GM19193 (cell line): ENCODE data around the gene DKK2.

ENCODE experiments used
- POLR2A ChIP-seq: IDR thresholded peaks from 4 replicates; pipeline ENCODE4 v1.6.1; 2011; ENCODE audit not compliant: insufficient read depth, insufficient read length; ENCODE audit errors: extremely low read depth

DKK2 gene, protein sequence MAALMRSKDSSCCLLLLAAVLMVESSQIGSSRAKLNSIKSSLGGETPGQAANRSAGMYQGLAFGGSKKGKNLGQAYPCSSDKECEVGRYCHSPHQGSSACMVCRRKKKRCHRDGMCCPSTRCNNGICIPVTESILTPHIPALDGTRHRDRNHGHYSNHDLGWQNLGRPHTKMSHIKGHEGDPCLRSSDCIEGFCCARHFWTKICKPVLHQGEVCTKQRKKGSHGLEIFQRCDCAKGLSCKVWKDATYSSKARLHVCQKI

DNA sequence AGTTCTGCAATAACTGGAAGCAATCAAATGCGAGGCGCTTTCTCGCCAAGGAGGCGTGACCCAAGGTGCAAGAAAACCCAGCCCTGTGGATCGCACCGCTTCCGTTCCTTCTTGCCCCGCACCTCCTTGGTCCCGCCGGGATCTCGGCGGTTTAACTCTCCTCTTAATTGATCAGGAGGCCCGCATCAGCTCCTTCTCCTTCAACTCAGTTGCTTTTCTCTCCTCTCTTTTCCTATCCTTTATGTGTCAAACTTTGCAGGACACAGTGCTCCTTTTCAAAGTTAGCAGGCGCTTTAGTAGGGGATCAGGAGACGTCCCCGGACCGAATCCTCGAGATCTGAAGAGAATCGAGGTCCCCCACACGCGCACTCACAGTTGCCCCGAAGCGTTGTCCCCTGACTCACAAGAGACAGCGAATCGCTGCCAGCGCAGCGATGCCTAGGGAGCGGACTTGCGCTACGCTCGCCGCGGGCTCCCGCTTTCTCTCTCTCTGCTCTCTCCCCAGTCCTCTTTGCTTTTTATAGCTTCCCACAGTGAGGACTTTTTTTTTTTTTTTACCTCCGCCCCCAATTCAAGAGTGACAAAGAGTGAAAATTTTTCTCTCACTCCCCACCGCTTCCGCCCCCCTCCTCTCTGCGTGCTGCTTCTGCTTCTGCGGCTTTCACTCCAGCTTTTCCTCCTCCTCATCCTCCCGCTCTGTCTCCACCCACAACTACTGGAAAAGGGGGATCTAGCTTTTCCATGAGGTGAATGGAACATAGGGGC, at the start of gene DKK2:
Gene DKK2 (minus strand): TSS at position 495 of the 765 bp plus-strand sequence. CDS start 722 bp downstream, outside the sequence.
- TF ChIP-seq POLR2A = no peak

DNA sequence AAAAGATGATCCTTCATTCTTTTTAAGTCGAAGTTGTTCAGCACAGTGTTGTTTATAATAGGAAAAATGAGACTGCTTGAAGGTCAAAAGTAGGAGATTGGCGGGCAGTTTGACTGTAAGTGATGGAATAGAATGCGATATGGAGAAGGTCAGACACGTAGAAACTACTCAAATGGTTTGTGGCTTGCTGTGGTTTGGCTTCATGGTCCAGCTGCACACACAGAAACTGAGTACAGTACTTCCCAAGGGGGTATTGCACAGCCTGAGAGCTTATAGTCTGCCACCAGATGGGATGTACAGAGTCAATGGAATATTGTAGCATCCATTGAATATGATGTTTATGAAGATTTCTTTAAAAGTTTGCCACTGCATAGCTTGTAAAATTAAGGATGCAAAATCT, 41.1 kb upstream of the DKK2 start:
- TF ChIP-seq POLR2A = no peak

DNA sequence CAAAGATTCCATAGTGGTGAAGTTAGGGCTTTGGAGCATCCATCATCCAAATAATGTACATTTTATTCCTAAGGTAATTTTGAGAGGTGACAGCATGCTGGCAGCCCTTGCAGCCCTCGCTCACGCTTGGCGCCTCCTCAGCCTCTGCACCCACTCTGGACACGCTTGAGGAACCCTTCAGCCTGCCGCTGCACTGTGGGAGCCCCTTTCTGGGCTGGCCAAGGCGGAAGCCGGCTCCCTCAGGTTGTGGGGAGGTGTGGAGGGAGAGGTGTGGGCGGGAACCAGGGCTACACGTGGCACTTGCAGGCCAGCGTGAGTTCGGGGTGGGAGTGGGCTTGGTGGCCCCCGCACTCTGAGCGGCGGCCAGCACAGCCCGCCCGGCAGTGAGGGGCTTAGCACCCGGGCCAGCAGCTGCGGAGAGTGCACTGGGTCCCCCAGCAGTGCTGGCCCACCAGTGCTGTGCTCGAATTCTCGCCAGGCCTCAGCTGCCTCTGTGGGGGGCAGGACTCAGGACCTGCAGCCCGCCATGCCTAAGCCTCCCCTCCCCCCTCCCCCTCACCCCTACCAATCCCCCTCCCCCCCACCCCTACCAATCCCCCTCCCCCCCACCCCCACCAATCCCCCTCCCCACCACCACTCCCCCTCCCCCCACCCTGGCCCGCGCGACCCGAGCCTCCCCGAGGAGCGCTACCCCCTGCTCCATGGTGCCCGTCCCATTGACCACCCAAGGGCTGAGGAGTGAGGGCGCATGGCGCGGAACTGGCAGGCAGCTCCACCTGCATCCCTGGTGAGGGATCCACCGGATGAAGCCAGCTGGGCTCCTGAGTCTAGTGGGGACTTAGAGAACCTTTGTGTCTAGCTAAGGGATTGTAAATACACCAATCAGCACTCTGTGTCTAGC, 37.0 kb upstream of the DKK2 start:
- TF ChIP-seq POLR2A = no peak

DNA sequence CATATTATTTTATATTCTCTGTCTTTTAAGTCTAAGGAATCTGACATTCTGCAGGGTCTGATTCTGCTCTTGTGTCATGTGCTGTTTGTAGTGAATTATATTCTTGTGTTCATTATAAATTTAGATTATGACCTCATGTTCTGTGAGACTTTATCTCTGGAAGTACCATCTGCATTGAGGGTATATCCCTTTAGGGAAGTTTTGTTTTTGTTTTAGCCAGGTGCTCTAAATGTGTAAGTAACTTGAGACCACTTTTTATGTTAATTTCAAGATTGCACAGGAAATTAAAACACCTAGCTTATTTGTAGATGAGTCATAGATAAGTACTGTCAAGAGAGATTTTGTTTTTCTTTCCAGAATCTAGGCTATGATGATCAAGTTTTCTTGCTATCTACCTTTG, 35.0 kb upstream of the DKK2 start:
- no peak for TF ChIP-seq POLR2A

DNA sequence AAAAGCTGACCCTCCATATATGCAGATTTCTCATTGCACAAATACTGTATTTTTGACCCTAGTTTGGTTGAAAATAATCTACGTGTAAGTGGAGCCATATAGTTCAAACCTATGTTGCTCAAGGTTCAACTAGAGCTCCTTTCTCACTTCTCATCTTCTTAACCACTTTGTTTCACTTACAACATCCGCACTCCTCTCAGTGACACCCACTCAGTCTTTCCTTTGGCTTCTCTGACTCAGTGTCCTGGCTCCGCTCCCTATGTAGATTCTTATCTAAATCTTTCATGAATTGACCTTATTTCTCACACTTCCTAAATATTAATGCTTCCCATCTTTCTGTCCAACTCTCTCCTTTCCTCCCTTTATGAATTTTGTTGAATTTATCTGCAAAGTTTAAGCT, 32.9 kb upstream of the DKK2 start:
- TF ChIP-seq POLR2A = no peak

DNA sequence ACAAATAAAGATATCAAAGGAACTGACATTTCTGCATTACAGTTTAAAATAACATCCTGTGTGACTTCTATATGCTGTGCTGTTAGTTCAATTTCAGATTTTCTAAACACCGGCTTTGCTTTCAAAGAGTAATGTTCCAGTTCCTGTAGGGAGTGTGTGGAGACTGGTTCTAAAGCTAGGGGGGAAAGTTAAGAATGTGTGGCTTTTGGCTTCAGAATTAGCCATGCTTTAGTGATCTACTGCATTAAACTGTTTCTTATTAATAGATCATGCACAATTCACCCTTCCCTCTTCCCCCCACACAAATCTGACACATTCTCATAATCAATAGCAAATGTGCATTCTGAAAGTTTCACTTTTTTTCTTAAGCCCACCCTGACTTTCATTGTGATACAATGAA, 32.0 kb upstream of the DKK2 start:
- TF ChIP-seq POLR2A = no peak

DNA sequence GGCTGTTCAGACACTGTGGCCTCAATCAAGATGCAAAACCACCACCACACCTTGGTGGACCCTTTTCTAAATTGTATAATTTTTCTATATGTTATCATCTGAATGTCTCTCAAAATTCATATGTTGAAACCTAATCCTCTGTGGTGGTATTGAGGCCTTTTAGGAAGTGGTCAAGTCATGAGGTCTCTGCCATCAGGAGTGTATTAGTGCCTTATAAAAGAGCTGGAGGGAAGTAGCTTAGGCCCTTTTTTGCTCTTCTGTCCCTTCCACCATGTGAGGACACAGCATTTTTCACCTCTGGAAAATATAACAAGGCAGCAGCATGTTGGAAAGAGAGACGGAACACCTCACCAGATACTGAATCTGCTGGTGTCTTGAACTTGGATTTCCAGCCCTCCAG, 30.5 kb upstream of the DKK2 start:
- TF ChIP-seq POLR2A = no peak

DNA sequence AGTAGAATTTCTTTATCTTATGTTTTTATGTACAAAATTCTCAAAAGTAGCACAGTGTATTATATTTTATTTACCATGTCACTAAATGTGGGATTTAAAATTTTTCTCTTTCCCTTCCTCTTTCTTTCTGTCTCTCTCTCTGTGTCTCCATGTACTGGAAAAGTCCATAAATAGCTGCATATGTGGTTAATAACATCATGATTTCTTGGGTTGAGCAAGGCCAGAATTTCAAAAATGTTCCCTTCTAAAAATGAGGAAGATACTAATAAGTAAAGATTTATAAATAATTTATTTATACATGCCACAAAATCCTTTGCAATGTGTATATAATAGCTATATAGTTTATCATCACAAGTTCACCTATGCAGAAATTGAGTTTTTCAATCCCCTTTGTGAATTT, 29.1 kb upstream of the DKK2 start:
- no peak for TF ChIP-seq POLR2A

DNA sequence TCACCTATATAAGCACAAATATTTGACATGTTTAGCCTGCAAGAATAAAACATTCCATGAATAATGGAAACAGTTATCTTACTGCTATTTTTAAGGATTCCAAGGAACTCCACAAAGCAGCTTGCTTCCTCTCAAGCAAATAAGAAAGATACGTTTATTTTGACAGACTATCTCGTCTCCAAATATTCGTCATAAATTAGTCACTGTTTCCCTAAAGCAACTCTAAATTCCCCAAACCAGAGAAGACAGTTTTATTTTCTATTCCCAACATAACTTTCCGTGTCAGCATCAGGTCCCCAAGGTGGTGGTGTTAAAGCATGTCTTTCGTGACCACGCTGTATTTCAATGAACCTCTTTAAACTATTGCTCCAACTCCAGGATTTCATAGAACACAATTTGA, 24.3 kb upstream of the DKK2 start:
- no peak for TF ChIP-seq POLR2A

DNA sequence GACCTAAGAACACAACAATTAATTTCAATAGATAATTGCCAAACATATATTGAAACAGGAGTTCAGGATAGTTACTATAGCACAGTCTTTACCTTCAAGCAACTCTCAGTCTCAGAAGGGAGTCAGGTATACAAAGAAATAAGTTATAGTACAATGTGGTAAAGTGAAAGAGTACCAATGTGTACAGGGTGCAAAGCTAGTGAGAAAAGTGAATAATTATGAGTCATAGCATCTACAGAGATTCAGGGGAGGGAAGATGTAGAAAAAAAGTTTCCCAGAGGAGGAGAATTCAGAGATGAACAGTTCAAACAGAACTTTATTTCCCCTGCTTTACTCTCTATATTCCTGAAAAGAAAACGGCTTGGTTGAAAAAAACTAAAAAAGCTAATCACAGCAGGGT, 22.7 kb upstream of the DKK2 start:
- no peak for TF ChIP-seq POLR2A

DNA sequence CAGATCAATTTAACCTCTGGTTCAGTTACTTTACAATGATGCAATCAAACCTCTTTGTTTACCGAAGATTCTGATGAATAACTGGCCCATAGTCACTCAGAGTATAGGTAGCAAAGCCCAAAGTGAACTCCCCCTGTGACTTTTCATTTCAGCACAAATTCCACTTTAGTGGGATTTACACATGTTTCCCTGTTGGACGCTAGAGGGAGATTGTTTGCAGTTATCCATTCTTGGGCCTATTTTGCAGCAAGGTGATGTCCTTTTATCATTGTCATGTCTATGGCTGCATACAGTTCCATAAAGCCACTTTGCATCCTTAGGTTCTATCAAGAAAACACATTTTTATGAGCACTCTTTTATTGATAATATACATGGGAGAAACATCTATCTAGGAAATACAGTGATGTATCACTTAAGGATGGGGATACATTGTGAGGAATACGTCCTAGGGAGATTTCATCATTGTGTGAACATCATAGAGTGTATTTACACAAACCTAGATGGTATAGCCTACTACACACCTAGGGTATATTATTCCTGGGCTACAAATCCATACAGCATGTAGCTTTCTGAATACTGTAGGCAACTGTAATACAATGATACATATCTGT, 14.5 kb upstream of the DKK2 start:
- TF ChIP-seq POLR2A = no peak

DNA sequence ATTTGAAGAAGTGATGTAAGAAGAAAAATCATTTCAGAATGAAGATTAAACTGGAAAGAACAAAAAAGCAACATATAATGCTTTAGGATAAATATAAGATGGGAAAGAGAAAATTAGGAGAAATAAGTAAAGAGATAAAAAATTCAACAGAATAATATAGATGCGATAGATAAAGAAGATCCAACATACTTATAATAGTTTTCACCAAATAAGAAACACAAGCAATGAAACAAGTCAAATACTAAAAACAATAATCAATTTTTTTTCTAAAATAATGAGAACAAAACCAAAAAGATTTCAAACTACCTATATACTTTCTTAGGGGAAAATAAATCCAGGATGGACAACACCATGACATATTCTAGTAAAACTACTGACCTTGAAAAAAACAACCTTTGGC, 10.1 kb upstream of the DKK2 start:
- TF ChIP-seq POLR2A = no peak

DNA sequence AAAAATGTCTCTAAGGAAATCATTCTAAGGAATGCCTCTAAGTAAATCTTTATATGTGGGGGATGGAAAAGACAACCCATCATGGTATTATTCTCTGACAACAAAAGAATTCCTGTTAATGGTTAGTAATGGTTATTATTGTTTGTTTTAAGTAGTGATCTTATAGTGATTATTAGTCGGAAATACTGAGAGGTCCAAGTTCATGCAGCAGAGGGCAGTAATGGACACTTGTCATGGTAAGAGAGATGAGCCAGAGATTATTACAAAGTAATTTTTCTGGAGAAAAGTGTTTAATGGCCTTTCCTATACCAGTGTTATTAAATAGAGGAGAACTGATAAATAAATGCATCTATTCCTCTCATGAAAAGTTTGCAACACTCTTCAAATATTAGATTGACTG, 8.1 kb upstream of the DKK2 start:
- TF ChIP-seq POLR2A = no peak

DNA sequence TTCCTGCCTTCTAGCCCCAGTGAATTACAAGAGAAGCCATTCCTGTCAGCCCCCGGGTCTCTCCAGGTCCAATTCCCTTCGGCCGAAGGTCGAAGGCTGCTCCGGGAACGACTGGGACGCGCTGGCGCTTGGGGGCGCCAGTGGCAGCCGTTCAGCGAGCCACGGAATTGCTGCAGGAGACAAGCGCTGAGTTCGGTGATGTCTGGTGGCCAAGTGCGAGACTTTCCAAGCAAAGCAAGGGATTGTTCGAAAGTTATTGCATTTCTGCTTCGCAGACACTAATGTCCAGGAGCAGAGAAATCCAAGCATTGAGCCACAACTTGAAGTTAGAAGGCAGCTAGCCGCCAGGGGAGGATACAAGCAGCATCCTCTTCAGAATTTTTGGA, 1.1 kb upstream of the DKK2 start:
- no peak for TF ChIP-seq POLR2A

DNA sequence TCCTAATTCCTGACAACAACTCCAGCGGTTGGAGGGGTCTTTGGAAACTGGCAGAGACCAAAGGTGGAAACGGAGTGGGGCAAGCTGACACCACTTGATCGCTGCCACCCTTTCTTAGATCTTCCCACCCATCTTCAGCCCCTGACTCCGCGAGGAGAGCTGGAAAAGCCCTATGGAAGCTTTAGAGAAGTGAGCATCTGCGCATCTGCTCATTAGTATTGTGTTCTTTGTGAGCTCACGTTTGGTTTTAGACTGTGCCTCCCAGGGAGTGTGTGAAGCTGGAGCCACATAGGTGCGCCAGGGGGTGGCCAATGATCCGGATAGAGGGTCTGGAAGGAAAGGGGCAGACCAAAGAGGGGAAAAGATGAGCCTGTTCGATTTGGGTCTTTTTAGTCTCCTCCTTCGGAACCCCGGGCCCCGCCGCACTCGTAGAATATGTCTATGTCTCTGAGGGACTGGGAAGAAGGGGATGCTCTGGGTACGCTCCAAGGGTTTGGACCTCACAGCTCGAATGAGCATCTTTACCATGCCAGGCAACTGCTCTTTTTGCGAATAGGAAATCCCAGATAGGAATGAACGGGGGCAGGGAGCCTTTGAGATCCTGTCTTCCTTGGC, 578 bp upstream of the DKK2 start:
- no peak for TF ChIP-seq POLR2A
